ENCODE data around the gene PLCD4.

GRCh38 chr2:218568190-218569037 lies 39.3 kb upstream of the PLCD4 start, which contains the start of the genes CNOT9 and USP37:
- TF ChIP-seq ZBTB33 (IDR thresholded peaks at IDR 0.05; ENCODE audit: borderline replicate concordance, low read depth) (no peak), EP300 (IDR thresholded peaks at IDR 0.05; ENCODE audit: borderline replicate concordance in 1 of 2, low read depth in 1 of 2, low read length in 1 of 2) (no peak), MAX (IDR thresholded peaks at IDR 0.05; ENCODE audit: low read depth) (peak; percentile 99), CTCF (IDR thresholded peaks at IDR 0.05) (no peak), CHD2 (IDR thresholded peaks at IDR 0.05; ENCODE audit: low read length, partially characterized antibody) (peak; percentile 84), GABPA (IDR thresholded peaks at IDR 0.05; ENCODE audit: low read depth) (peak; percentile 71), RXRA (IDR thresholded peaks at IDR 0.05; ENCODE audit: borderline replicate concordance, low read depth) (no peak), JUND (IDR thresholded peaks at IDR 0.05) (no peak), NRF1 (IDR thresholded peaks at IDR 0.05; ENCODE audit: low read depth, low read length) (peak; percentile 87), POLR2AphosphoS5 (IDR thresholded peaks at IDR 0.05; ENCODE audit: low read depth, low read length) (peak; percentile 50), REST (IDR thresholded peaks at IDR 0.05; ENCODE audit: low read depth, low read length) (no peak; the same call in 1 of the 2 replicates), RCOR1 (IDR thresholded peaks at IDR 0.05; ENCODE audit: low read length) (peak; percentile 41; the same call in 1 of the 2 replicates)

All from SK-N-SH (cell line).